B cell (primary cell): Measurements from ENCODE around the gene SOX13.

Experiments used
- EZH2 ChIP-seq: IDR thresholded peaks from 2 replicates; pipeline ENCODE4 v1.6.1; 2012; ENCODE audit warnings: borderline replicate concordance, low read depth, mild to moderate bottlenecking, moderate library complexity, low read length; ENCODE audit not compliant: insufficient read depth, poor library complexity, severe bottlenecking
- TF ChIP-seq, protein P1 (sequence below): fragments of 200-600 bp; IDR thresholded peaks from one replicate; pipeline ENCODE4 v1.8.0; 2022; ENCODE audit warnings: antibody characterized with exemption, mild to moderate bottlenecking

DNA sequence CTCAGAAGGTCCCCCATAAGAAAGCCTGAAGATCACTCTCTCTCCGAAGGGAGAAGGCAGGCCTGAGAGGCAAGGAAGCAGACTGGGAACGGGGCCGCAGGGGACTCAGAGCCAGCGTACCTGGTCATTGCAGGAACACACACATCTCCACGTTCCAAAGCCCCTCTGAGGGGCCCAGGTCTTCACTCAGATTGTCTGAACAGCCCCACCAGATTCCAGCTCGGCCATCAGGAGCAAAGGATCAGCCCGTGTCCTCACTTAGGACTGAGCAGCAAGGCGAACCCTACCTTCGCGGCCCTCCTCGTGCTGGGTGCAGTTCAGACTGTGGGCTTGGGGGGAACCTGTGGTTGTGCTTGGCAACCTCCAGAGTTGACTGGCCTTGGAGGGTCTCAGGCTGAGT, 43.9 kb upstream of the SOX13 start:
- TF ChIP-seq, protein P1, sequence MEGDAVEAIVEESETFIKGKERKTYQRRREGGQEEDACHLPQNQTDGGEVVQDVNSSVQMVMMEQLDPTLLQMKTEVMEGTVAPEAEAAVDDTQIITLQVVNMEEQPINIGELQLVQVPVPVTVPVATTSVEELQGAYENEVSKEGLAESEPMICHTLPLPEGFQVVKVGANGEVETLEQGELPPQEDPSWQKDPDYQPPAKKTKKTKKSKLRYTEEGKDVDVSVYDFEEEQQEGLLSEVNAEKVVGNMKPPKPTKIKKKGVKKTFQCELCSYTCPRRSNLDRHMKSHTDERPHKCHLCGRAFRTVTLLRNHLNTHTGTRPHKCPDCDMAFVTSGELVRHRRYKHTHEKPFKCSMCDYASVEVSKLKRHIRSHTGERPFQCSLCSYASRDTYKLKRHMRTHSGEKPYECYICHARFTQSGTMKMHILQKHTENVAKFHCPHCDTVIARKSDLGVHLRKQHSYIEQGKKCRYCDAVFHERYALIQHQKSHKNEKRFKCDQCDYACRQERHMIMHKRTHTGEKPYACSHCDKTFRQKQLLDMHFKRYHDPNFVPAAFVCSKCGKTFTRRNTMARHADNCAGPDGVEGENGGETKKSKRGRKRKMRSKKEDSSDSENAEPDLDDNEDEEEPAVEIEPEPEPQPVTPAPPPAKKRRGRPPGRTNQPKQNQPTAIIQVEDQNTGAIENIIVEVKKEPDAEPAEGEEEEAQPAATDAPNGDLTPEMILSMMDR = no peak
- no peak for TF ChIP-seq EZH2
